ENCODE results near the gene STMN3.
"Not testable (repeated sequence)": the region's sequence is repeated elsewhere in the genome, so short reads cannot be mapped to it uniquely, and the experiment has no call there.

Gene STMN3

GRCh38 chr20:63602321-63602720 is 50.9 kb downstream of the STMN3 start:
- no peak for DNase-seq

GRCh38 chr20:63601679-63602078 is 51.5 kb downstream of the STMN3 start:
- DNase-seq = not testable (repeated sequence)

- no peak for DNase-seq
Observed at GRCh38 chr20:63599396-63600050, 53.7 kb downstream of the STMN3 start.

- DNase-seq = no peak
Observed at GRCh38 chr20:63598479-63599395, 54.5 kb downstream of the STMN3 start.

- DNase-seq = no peak
Observed at GRCh38 chr20:63597651-63598478, 55.4 kb downstream of the STMN3 start.

GRCh38 chr20:63596423-63596822 is 56.8 kb downstream of the STMN3 start:
- DNase-seq = no peak

- no peak for DNase-seq
Observed at GRCh38 chr20:63595416-63596127, 57.7 kb downstream of the STMN3 start.

- DNase-seq = no peak
Observed at GRCh38 chr20:63594043-63594561, 59.1 kb downstream of the STMN3 start.

GRCh38 chr20:63592661-63593060 is 60.6 kb downstream of the STMN3 start:
- DNase-seq = no peak

GRCh38 chr20:63591786-63592355 is 61.4 kb downstream of the STMN3 start:
- no peak for DNase-seq

- DNase-seq = no peak
Observed at GRCh38 chr20:63591147-63591533, 62.1 kb downstream of the STMN3 start.

GRCh38 chr20:63590218-63591146 is 62.7 kb downstream of the STMN3 start:
- DNase-seq = no peak
